Right ventricle myocardium inferior (tissue), 1 donor: Measurements from ENCODE around the gene MAPK4. TPM values are rescaled to one million over a fixed set of nuclear protein-coding genes. Genes with fewer than 3 reads are reported as not detected.
"Not testable (repeated sequence)": the region's sequence is repeated elsewhere in the genome, so short reads cannot be mapped to it uniquely, and the experiment has no call there.

ENCODE experiments used
- ATAC-seq: fragments of 200-7000 bp; cut with Tn5 transposase; one replicate; pipeline ENCODE4 v1.9.1; 2020; ENCODE audit warnings: mild to moderate bottlenecking, moderate library complexity
- DNase-seq: peaks from one replicate; pipeline ENCODE4 v3.0.0; 2021; ENCODE audit errors: missing footprints
- intact Hi-C: fragments of 100-400 bp; cut with DNase I; formaldehyde crosslinking; loops from one replicate; pipeline ENCODE4 v1.11.0; 2022
- total RNA-seq: library from RNA; stranded (reverse); fragmentation: NEBNext Ultra II Directional; extraction: Animal tissue kit (Norgen Biotek cat#: 25700); gene quantifications from one replicate; pipeline ENCODE4 v1.2.1, GENCODE V29; 2021
- donor health status: DM: no; HTN: yes; CAD: no; lungs with severe emphysema.

The MAPK4 gene
- total RNA-seq, 1 donor from 2014 or later = 34.1 TPM

DNA sequence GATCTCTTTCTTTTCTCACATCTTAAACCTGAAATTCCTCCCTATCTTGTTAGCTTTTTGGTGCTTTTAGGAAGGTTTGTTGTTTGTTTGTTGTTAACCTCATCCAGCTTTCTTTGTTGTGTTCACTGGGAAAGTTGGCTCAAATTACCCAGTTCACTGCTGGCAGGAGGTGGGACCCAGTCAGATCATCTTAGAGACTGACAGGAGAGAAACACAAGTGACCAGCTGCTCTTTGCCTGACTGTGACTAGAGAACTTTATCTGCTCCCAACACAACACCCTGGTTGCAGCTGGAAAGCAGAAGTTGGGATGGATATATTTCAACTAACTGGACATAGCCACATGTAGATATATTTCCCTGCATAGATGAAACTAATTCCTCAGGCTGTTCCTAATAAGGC lies 10.0 kb downstream of the MAPK4 start:
- DNase-seq (no peak), ATAC-seq (no peak)
- intact Hi-C loops = no loop called here

GRCh38 chr18:50571606-50572005 lies 11.7 kb downstream of the MAPK4 start:
- ATAC-seq (no peak), DNase-seq (no peak)
- intact Hi-C loops = no loop called here

DNA sequence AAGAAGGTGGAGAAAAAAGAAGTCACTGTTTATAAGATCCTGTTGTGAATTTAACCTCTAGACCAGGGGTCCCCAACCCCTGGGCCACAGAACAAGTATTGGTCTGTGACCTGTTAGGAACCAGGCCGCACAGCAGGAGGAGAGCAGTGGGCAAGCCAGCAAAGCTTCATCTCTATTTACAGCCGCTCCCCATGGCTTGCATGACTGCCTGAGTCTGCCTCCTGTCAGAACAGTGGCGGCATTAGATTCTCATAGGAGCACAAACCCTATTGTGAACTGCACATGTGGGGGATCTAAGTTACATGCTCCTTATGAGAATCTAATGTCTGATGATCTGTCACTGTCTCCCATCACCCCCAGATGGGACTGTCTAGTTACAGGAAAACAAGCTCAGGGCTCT lies 13.3 kb downstream of the MAPK4 start:
- DNase-seq, ATAC-seq, intact Hi-C loops: not testable (repeated sequence)

- intact Hi-C loops = no loop called here
These were observed 13.8 kb downstream of the MAPK4 start for GRCh38 chr18:50573679-50574078.

DNA sequence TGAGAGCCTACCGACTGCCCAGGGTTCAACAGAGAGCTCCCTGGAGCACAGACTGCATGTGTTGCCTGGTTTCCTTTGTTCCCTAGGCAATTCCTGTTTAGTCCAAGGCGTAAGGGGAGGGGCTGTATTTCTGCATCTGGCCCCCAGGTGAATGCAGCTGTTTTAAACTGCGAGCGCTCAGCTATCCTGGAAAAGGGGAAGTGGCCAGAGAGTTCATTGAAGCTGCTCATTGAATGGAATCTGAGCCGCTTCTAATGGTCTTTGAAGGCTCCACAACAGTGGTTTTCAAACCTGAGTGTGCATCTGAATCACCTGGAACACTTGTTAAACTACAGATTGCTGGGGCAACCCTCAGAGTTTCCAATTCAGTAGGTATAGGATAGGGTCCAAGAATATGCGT lies 18.1 kb downstream of the MAPK4 start:
- ATAC-seq = no peak
- intact Hi-C loops = no loop called here

More at GRCh38 chr18:50573679-50574078, 13.8 kb downstream of the MAPK4 start:
- no peak for DNase-seq
- ATAC-seq = no peak

DNA sequence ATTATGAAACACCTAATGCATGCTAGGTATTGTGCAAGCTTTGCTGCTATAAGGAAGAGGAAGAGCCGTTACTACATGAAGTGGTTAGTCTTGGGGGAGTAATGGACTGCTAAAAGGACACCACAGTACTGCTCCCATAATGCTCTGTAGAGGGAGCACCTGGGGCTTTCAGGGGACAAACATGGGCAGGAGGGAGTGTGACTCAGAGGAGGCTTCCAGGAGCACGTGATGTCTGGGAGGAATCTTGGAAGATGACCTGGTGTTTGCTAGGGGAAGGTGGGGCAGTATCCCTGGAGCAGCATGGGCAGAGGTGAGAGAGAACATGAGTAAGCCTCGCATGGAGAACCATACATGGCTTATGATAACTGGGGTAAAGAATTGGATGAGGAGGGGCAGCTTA lies 18.8 kb downstream of the MAPK4 start:
- intact Hi-C loops = no loop called here
- DNase-seq (no peak), ATAC-seq (no peak)

More for the DNA sequence above, 18.1 kb downstream of the MAPK4 start:
- DNase-seq = no peak

- intact Hi-C loops = no loop called here
- DNase-seq (no peak), ATAC-seq (peak; percentile 52)
These were observed 19.3 kb downstream of the MAPK4 start for GRCh38 chr18:50579061-50579774.

- intact Hi-C loops = no loop called here
- ATAC-seq = no peak
- no peak for DNase-seq
These were observed 21.6 kb downstream of the MAPK4 start for GRCh38 chr18:50581517-50581916.

DNA sequence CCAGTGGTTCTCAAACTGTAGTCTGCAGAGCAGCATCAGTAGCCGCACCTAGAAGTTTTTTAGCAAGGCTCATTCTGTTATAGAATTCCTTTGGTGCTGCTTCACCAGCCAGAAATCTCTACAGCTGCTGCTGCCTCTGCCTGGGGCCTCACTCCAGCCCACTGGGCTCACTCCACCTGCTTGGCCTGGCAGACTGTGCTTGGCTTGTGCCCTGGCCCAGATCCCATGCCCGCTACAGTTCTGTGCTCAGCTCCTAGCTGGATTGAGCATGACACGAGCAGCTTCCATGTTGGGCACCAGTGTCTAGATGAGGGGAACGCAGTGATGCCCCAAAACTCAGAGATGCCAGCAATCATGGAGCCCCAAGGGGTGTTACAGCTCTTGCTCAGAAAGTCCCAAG lies 22.6 kb downstream of the MAPK4 start:
- ATAC-seq (peak; percentile 90), DNase-seq (peak; percentile 72)
- intact Hi-C loops = no loop called here

- intact Hi-C loops = no loop called here
- no peak for DNase-seq
- no peak for ATAC-seq
These were observed 26.8 kb downstream of the MAPK4 start for GRCh38 chr18:50586710-50587109.

DNA sequence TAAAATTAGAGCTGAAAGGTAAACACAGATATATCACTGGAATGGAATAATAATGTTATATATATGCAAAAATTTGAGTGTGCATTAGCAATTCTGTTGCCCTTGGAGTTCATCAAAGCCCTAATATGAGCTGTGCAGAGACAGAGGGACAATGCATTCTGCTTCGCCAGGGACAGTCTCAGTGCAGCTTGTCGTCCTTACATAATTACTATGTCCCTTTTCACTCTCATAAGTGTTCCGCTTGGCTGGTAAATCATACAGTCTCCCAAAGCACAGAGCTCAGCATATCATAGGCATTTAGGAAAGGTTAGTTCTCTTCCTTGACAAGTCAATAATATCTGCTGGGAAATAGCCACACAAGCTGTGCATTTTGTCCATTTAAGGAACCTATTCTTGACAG lies 30.7 kb downstream of the MAPK4 start:
- intact Hi-C loops = no loop called here
- DNase-seq = no peak
- ATAC-seq = peak; percentile 89

DNA sequence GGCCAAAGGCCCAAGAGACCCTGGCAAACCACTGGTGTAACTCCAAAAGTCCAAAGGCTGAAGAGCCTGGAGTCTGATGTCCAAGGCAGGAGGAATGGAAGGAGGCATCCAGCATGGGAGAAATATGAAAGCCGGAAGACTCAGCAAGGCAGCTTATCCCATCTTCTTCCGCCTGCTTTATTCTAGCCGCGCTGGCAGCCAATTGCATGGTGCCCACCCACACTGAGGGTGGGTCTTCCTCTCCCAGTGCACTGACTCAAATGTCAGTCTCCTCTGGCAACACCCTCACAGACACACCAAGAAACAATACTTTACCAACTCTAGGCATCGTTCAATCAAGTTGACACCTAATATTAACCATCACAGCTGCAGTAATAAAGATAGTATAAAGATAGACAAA lies 34.1 kb downstream of the MAPK4 start:
- DNase-seq = no peak
- ATAC-seq = no peak
- intact Hi-C loops = no loop called here

- ATAC-seq (no peak), DNase-seq (no peak)
- intact Hi-C loops = no loop called here
These were observed 35.1 kb downstream of the MAPK4 start for GRCh38 chr18:50594942-50595341.

GRCh38 chr18:50602466-50602865 lies 42.6 kb downstream of the MAPK4 start:
- DNase-seq = no peak
- intact Hi-C loops = no loop called here
- no peak for ATAC-seq

GRCh38 chr18:50606609-50607008 lies 46.7 kb downstream of the MAPK4 start:
- peak; percentile 76 for ATAC-seq
- DNase-seq = no peak
- intact Hi-C loops = no loop called here

DNA sequence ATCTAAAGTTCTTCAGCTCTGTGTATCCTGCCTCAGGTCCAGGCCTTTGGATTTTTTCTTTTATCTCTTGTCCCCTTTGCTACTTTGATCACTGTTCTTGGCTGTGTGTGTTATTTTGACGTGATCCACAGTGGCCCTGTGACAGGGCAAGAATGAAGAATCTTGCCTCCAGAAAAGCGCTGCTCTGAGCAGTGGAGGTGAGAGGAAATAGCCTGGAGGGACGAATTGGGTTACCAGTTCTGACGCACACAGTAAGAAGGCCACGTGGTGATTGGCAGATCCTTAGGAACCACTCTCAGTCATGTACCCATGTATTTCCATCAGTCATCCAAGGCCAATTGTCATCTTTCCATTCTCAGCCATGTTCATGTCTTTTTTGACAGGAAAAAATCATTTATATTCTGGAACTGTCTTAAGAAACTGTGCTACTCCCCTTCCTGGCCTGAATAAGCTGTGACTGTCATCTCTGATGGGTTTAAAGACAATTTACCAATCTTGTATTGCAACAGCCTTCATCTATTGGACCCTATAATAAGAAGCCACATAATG lies 47.6 kb downstream of the MAPK4 start:
- DNase-seq = no peak
- intact Hi-C loops = no loop called here
- peak; percentile 44 for ATAC-seq

- DNase-seq, intact Hi-C loops, ATAC-seq: not testable (repeated sequence)
These were observed 49.3 kb downstream of the MAPK4 start for GRCh38 chr18:50609171-50609570.

GRCh38 chr18:50610349-50610748 lies 50.5 kb downstream of the MAPK4 start:
- ATAC-seq = no peak
- intact Hi-C loops = no loop called here
- no peak for DNase-seq

DNA sequence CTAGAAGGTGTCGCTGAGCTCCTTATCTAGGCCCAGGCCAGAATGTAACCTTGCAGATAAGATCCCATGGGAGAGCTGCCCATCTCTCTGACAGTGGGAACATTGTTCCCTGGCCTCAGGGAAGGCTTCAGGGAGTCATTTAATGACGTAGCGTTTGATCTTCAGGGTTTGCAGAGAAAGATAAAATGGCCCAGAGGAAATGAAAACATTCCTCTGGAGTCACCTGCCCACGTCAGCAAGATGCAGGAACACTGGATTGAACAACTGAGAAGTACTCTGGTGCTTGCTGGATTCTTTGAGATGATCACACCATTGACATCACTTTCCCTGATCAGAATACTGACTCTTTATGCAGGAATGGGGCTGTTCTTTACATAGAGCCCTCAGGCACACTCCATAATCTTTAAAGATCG lies 51.6 kb downstream of the MAPK4 start:
- DNase-seq (no peak), ATAC-seq (no peak)
- intact Hi-C loops = no loop called here

GRCh38 chr18:50614838-50615237 lies 55.0 kb downstream of the MAPK4 start:
- intact Hi-C loops = no loop called here

More at GRCh38 chr18:50614838-50615237, 55.0 kb downstream of the MAPK4 start:
- ATAC-seq (peak; percentile 87), DNase-seq (no peak)
